ENCODE data around the gene STK17B.

The STK17B gene

DNA sequence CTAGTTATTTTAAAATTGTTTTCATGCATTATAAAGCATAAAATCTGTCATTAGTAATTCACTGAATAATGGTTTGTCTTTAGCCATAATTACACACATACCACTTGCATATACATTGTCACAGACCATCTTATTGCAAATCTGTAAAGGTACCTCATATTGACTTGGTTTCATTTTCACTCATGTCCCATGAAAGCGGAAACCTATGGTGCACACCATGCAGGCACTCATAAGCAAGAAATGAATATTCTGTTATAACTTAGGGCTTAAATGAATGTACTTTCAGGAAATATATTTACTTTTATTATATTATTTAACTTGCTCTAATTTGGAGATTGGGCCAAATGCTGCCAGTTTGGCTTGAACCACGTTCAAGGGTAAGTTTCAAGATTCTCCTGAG, 29.2 kb upstream of the STK17B start:
- H3K27ac ChIP-seq (ENCODE audit: extremely low read depth, low read depth, low read length) = no peak overlapping the region

DNA sequence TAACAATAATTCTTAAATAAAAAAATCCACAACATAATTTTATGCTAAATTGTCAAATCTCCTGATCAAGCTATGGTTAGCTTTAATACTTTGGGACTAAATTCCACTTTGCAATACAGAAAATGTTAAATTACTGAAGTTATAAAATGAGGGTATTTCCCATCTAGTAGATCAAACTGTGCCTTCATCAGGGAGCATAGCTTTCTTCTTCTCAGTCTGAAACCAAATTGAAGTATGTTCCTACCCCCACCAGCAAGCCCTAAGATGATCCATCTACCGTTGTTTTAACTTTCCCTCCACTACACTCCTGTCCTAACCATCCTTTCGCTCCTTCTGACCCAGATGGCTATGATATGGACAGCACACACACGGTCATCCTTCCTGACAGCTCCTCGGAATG, 24.4 kb upstream of the STK17B start:
- Histone ChIP-seq H3K9me3 (ENCODE audit: control insufficient read depth, insufficient read depth, low read depth, low read length) (no peaks in the 10 kb centered on the region), H3K36me3 (ENCODE audit: control insufficient read depth in 2 of 2, insufficient read depth in 1 of 2, low read length in 2 of 2) (no peaks in the 10 kb centered on the region), H3K27ac (ENCODE audit: extremely low read depth, low read depth, low read length) (no peak overlapping the region), H3K4me1 (ENCODE audit: control insufficient read depth, insufficient read depth, low read length) (no peaks in the 10 kb centered on the region), H3K4me3 (ENCODE audit: low read depth, low read length) (no peak overlapping the region)
- ChIA-PET POLR2A (interaction anchor here (0.6 kb wide), 1 partner anchor 551 kb away, joined by 10 read pairs; no protein-coding TSS in a partner anchor), CTCF (no interaction called here)
- TF ChIP-seq ZXDB (tag by site-specific recombination; IDR thresholded peaks at IDR 0.05) (no peak), ZNF248 (tag by site-specific recombination; IDR thresholded peaks at IDR 0.05) (no peak), ZNF629 (tag by site-specific recombination; IDR thresholded peaks at IDR 0.05) (no peak), KLF16 (tag by site-specific recombination; IDR thresholded peaks at IDR 0.05) (no peak), ZNF37A (tag by site-specific recombination; IDR thresholded peaks at IDR 0.05) (no peak)
- TF ChIP-seq, protein P1, sequence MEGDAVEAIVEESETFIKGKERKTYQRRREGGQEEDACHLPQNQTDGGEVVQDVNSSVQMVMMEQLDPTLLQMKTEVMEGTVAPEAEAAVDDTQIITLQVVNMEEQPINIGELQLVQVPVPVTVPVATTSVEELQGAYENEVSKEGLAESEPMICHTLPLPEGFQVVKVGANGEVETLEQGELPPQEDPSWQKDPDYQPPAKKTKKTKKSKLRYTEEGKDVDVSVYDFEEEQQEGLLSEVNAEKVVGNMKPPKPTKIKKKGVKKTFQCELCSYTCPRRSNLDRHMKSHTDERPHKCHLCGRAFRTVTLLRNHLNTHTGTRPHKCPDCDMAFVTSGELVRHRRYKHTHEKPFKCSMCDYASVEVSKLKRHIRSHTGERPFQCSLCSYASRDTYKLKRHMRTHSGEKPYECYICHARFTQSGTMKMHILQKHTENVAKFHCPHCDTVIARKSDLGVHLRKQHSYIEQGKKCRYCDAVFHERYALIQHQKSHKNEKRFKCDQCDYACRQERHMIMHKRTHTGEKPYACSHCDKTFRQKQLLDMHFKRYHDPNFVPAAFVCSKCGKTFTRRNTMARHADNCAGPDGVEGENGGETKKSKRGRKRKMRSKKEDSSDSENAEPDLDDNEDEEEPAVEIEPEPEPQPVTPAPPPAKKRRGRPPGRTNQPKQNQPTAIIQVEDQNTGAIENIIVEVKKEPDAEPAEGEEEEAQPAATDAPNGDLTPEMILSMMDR (tag by site-specific recombination; IDR thresholded peaks at IDR 0.05) = no peak
- TF ChIP-seq, protein P2, sequence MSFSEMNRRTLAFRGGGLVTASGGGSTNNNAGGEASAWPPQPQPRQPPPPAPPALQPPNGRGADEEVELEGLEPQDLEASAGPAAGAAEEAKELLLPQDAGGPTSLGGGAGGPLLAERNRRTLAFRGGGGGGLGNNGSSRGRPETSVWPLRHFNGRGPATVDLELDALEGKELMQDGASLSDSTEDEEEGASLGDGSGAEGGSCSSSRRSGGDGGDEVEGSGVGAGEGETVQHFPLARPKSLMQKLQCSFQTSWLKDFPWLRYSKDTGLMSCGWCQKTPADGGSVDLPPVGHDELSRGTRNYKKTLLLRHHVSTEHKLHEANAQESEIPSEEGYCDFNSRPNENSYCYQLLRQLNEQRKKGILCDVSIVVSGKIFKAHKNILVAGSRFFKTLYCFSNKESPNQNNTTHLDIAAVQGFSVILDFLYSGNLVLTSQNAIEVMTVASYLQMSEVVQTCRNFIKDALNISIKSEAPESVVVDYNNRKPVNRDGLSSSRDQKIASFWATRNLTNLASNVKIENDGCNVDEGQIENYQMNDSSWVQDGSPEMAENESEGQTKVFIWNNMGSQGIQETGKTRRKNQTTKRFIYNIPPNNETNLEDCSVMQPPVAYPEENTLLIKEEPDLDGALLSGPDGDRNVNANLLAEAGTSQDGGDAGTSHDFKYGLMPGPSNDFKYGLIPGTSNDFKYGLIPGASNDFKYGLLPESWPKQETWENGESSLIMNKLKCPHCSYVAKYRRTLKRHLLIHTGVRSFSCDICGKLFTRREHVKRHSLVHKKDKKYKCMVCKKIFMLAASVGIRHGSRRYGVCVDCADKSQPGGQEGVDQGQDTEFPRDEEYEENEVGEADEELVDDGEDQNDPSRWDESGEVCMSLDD (tag by site-specific recombination; IDR thresholded peaks at IDR 0.05) = no peak

More for the DNA sequence above, 29.2 kb upstream of the STK17B start:
- Histone ChIP-seq H3K9me3 (ENCODE audit: control insufficient read depth, insufficient read depth, low read depth, low read length) (no peaks in the 10 kb centered on the region), H3K36me3 (ENCODE audit: control insufficient read depth in 2 of 2, insufficient read depth in 1 of 2, low read length in 2 of 2) (no peaks in the 10 kb centered on the region), H3K4me1 (ENCODE audit: control insufficient read depth, insufficient read depth, low read length) (no peaks in the 10 kb centered on the region), H3K4me3 (ENCODE audit: low read depth, low read length) (no peak overlapping the region)
- POLR2A ChIA-PET = interaction anchor here (1.2 kb wide), 1 partner anchor 15 kb away, joined by 4 read pairs; no protein-coding TSS in a partner anchor
- CTCF ChIA-PET = no interaction called here
- no peak for TF ChIP-seq ZNF324 (tag by site-specific recombination; IDR thresholded peaks at IDR 0.05)
- TF ChIP-seq ZBTB48 (tag by site-specific recombination; IDR thresholded peaks at IDR 0.05) = no peak
- TF ChIP-seq, protein P3, sequence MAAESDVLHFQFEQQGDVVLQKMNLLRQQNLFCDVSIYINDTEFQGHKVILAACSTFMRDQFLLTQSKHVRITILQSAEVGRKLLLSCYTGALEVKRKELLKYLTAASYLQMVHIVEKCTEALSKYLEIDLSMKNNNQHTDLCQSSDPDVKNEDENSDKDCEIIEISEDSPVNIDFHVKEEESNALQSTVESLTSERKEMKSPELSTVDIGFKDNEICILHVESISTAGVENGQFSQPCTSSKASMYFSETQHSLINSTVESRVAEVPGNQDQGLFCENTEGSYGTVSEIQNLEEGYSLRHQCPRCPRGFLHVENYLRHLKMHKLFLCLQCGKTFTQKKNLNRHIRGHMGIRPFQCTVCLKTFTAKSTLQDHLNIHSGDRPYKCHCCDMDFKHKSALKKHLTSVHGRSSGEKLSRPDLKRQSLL (tag by site-specific recombination; IDR thresholded peaks at IDR 0.05) = no peak
- TF ChIP-seq, protein P4, sequence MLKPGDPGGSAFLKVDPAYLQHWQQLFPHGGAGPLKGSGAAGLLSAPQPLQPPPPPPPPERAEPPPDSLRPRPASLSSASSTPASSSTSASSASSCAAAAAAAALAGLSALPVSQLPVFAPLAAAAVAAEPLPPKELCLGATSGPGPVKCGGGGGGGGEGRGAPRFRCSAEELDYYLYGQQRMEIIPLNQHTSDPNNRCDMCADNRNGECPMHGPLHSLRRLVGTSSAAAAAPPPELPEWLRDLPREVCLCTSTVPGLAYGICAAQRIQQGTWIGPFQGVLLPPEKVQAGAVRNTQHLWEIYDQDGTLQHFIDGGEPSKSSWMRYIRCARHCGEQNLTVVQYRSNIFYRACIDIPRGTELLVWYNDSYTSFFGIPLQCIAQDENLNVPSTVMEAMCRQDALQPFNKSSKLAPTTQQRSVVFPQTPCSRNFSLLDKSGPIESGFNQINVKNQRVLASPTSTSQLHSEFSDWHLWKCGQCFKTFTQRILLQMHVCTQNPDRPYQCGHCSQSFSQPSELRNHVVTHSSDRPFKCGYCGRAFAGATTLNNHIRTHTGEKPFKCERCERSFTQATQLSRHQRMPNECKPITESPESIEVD (tag by site-specific recombination; IDR thresholded peaks at IDR 0.05) = no peak
- no peak for TF ChIP-seq ZNF335 (tag by site-specific recombination; conservative IDR thresholded peaks at IDR 0.05)
- TF ChIP-seq, protein P5, sequence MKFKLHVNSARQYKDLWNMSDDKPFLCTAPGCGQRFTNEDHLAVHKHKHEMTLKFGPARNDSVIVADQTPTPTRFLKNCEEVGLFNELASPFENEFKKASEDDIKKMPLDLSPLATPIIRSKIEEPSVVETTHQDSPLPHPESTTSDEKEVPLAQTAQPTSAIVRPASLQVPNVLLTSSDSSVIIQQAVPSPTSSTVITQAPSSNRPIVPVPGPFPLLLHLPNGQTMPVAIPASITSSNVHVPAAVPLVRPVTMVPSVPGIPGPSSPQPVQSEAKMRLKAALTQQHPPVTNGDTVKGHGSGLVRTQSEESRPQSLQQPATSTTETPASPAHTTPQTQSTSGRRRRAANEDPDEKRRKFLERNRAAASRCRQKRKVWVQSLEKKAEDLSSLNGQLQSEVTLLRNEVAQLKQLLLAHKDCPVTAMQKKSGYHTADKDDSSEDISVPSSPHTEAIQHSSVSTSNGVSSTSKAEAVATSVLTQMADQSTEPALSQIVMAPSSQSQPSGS (tag by site-specific recombination; IDR thresholded peaks at IDR 0.05; ENCODE audit: low read depth) = no peak
- TF ChIP-seq ZNF426 (tag by site-specific recombination; IDR thresholded peaks at IDR 0.05) = no peak
- TF ChIP-seq ZNF596 (tag by site-specific recombination; IDR thresholded peaks at IDR 0.05) = no peak
- no peak for TF ChIP-seq ZFP37 (tag by site-specific recombination; IDR thresholded peaks at IDR 0.05)
- no peak for TF ChIP-seq ZFP69B (tag by site-specific recombination; IDR thresholded peaks at IDR 0.05)
- TF ChIP-seq, protein P6, sequence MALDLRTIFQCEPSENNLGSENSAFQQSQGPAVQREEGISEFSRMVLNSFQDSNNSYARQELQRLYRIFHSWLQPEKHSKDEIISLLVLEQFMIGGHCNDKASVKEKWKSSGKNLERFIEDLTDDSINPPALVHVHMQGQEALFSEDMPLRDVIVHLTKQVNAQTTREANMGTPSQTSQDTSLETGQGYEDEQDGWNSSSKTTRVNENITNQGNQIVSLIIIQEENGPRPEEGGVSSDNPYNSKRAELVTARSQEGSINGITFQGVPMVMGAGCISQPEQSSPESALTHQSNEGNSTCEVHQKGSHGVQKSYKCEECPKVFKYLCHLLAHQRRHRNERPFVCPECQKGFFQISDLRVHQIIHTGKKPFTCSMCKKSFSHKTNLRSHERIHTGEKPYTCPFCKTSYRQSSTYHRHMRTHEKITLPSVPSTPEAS (tag by site-specific recombination; IDR thresholded peaks at IDR 0.05) = no peak
- no peak for TF ChIP-seq ZNF776 (tag by site-specific recombination; IDR thresholded peaks at IDR 0.05; ENCODE audit: borderline replicate concordance)
- TF ChIP-seq, protein P7, sequence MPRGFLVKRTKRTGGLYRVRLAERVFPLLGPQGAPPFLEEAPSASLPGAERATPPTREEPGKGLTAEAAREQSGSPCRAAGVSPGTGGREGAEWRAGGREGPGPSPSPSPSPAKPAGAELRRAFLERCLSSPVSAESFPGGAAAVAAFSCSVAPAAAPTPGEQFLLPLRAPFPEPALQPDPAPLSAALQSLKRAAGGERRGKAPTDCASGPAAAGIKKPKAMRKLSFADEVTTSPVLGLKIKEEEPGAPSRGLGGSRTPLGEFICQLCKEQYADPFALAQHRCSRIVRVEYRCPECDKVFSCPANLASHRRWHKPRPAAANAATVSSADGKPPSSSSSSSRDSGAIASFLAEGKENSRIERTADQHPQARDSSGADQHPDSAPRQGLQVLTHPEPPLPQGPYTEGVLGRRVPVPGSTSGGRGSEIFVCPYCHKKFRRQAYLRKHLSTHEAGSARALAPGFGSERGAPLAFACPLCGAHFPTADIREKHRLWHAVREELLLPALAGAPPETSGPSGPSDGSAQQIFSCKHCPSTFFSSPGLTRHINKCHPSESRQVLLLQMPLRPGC (tag by site-specific recombination; IDR thresholded peaks at IDR 0.05) = no peak
- TF ChIP-seq, protein P1 (tag by site-specific recombination; IDR thresholded peaks at IDR 0.05) = no peak
- no peak for TF ChIP-seq ZXDB (tag by site-specific recombination; IDR thresholded peaks at IDR 0.05)
- TF ChIP-seq ZNF501 (tag by site-specific recombination; IDR thresholded peaks at IDR 0.05) = no peak
- TF ChIP-seq GLIS2 (tag by site-specific recombination; IDR thresholded peaks at IDR 0.05) = no peak
- no peak for TF ChIP-seq ZNF585B (tag by site-specific recombination; IDR thresholded peaks at IDR 0.05)
